Fibroblast of pulmonary artery (primary cell): ENCODE measurements around the gene ABCC6.
"Not testable (repeated sequence)": the region's sequence is repeated elsewhere in the genome, so short reads cannot be mapped to it uniquely, and the experiment has no call there.

ENCODE experiments used
- DNase-seq: peaks from one replicate; pipeline ENCODE4 v3.0.0-alpha.2; 2010; ENCODE audit warnings: low read depth
- H3K4me3 ChIP-seq: replicated peaks from 2 replicates; pipeline ENCODE4 v1.5.1; 2011; ENCODE audit warnings: low read depth, mild to moderate bottlenecking, control low read depth, low read length, moderate library complexity
- TF ChIP-seq, protein P1 (sequence below): IDR thresholded peaks from 2 replicates; pipeline ENCODE4 v1.5.1; 2011; ENCODE audit warnings: mild to moderate bottlenecking, control low read depth, low read length, inconsistent platforms; ENCODE audit errors: missing control alignments

The ABCC6 gene

DNA sequence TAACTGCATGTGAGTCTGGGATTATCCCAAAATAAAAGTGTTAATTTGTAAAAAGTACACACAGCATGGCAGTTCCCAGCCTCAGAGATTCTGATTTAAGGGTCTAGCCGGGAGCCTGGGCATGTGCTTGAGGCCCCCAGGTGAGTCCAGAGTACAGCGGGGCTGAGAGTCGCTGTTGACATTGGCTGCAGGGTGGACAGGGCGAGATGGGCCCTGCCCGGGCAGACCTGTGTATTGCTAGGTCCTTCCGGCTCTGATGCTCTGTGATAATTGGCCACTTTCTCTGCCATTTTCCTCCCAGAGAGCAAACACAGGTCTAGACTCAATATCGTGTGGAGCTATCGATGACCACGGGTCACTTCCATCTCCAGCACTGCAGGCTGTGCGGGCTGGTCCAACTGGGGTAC, 73.6 kb downstream of the ABCC6 start:
- no peak overlapping the region for H3K4me3 ChIP-seq
- TF ChIP-seq, protein P1, sequence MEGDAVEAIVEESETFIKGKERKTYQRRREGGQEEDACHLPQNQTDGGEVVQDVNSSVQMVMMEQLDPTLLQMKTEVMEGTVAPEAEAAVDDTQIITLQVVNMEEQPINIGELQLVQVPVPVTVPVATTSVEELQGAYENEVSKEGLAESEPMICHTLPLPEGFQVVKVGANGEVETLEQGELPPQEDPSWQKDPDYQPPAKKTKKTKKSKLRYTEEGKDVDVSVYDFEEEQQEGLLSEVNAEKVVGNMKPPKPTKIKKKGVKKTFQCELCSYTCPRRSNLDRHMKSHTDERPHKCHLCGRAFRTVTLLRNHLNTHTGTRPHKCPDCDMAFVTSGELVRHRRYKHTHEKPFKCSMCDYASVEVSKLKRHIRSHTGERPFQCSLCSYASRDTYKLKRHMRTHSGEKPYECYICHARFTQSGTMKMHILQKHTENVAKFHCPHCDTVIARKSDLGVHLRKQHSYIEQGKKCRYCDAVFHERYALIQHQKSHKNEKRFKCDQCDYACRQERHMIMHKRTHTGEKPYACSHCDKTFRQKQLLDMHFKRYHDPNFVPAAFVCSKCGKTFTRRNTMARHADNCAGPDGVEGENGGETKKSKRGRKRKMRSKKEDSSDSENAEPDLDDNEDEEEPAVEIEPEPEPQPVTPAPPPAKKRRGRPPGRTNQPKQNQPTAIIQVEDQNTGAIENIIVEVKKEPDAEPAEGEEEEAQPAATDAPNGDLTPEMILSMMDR, result no peak
- no peak for DNase-seq

DNA sequence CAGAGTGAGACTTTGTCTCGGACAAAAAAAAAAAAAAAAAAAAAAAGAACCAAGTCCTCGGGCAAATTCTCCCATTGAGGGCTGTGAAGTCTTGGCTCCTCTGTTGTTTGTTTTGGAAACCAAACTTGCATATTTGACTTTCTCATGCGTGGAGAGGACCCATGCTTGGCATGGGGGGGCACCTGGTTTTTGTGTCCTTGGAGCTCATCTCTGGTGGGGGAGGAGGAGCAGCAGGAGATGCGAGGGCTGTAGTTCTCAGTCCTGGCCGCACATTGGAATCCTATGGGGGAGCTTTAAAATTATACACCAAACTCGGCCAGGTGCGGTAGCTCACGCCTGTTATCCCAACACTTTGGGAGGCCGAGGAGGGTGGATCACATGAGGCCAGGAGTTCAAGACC, 74.5 kb downstream of the ABCC6 start:
- H3K4me3 ChIP-seq, result no peak overlapping the region
- TF ChIP-seq, protein P1, result no peak
- no peak for DNase-seq

DNA sequence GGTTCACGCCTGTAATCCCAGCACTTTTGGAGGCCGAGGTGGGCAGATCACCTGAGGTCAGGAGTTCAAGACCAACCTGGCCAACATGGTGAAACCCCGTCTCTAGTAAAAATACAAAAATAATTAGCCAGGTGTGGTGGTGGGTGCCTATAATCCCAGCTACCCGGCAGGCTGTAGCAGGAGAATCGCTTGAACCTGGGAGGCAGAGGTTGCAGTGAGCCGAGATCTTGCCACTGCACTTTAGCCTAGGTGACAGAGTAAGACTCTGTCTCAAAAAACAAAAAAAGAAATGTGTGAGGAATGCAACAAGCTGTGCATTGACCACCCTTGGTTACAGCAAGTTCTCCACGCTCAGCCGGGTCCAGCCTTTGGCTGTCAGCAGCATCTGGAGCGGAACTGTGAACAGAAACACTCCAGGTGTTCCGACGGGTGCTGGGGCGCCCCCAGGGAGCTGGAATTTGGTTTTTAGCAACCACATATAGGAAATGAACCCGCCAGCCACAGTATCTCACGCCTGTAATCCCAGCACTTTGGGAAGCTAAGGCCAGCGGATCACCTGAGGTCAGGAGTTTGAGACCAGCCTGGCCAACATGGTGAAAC, 75.2 kb downstream of the ABCC6 start:
- H3K4me3 ChIP-seq, DNase-seq: not testable (repeated sequence)

DNA sequence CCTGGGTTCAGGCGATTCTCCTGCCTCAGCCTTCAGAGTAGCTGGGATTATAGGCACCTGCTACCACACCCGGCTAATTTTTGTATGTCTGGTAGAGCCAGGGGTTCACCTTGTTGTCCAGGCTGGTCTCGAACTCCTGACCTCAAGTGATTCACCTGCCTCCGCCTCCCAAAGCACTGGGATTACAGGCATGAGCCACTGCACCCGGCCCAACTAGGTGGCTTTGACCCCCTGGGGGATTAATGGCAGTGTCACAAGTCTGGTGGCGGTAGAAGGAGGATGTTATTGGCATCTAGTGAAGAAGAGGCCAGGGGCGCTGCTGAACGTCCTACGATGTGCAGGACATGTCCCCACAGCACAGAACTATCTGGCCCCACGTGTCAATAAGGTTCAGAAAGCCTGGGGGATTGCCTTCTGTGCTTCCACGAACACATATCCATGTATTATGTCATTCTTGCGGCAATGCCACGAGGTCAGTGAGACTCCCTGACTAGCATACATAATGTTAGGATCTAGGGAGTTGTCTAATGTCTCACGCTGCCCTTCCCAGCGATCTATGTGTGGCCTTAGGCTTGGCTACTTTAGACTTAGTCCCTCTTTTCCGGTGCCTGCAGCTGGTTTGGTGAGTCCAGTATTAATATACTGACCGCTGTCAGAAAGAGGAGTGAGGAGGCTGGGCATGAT, 75.8 kb downstream of the ABCC6 start:
- H3K4me3 ChIP-seq, result no peak overlapping the region
- DNase-seq, result no peak
- TF ChIP-seq, protein P1, result no peak

DNA sequence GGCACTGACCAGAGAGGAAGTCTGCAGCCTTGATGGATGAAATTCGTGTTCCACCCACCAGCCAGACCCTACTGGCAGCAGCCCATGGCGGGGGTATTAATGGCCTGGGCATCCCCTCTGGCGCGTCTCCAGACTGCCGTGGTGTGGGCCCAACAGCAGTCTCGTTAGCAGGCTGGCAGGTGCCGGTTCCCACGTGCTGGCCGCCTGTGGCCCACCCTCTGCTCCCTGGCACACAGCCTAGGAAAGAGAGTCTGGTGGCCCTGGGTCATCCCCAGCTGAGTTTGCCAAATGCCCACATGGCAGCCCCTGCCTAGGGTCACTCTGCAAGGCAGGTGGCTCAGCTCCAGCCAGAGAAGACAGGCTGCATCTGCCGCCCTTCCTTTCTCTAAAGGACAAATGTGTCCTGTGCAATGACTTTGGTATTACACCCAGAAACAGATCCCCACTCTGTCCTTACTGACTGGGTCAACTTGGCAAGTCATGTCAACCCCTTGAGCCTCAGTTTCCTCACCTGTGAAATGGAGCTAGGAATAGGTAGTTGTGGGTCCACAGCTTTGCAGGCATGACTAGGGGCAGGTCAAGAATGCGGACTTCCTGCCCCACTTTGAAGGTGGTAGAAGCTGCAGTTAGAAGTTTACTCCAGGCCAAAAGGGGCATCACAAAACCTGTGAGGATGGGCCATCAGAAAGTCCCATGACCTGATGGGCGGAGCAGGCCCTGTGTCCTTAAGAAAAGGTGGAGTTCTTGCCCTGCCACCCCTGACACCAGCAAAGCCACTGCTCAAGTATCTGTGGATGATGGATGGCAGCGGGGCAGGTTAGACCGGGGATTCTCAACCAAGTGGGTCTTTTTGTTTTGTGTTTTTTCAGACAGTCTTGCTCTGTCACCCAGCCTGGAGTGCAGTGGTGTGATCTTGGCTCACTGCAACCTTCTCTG, 76.6 kb downstream of the ABCC6 start:
- TF ChIP-seq, protein P1, result no peak
- DNase-seq, result no peak
- no peak overlapping the region for H3K4me3 ChIP-seq

DNA sequence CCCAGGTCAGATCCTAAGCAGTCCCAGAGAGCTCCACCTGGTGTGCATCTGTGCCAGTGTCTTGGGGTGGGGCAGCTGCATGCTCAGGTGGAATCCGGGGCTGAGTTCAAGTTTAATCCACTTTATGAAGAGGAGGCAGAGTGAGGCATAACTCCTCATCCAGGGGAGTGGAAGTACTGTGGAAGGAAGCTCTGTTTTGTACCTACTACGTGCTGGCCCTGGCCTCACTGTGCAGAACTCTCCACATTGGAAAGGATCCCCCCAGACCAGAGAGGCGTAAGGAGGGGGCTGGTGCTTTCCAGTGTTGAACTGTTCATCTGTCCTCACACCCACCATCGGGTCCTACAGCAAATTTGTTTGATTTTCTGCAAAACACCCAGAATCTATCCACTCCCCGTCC, 78.0 kb downstream of the ABCC6 start:
- DNase-seq, result no peak
- TF ChIP-seq, protein P1, result no peak

DNA sequence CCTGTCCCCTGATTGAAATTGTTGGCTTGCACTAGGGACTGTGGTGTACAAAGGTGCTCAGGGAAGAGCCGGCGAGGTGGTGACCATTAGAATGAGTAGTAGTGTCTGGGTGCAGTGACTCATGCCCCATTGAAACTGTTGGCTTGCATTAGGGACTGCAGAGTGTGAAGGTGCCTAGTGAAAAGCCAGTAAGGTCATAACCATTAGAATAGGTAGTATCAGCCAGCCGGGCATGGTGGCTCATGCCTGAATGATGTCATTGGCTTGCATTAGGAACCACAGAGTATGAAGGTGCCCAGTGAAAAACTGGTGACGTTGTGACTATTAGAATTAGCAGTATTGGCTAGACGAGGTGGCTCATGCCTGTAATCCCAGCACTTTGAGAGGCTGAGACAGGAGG, 78.9 kb downstream of the ABCC6 start:
- no peak for DNase-seq
- TF ChIP-seq, protein P1, result no peak
- H3K4me3 ChIP-seq, result no peak overlapping the region

More for the DNA sequence above, 78.0 kb downstream of the ABCC6 start:
- H3K4me3 ChIP-seq, result no peak overlapping the region
